Cortex of kidney (tissue), 1 donor: ENCODE data around the gene NMNAT2.

Source experiments
- DNase-seq: peaks from one replicate; lab custom pipeline; 2025; lab: John Stamatoyannopoulos, UW

Gene NMNAT2

DNA sequence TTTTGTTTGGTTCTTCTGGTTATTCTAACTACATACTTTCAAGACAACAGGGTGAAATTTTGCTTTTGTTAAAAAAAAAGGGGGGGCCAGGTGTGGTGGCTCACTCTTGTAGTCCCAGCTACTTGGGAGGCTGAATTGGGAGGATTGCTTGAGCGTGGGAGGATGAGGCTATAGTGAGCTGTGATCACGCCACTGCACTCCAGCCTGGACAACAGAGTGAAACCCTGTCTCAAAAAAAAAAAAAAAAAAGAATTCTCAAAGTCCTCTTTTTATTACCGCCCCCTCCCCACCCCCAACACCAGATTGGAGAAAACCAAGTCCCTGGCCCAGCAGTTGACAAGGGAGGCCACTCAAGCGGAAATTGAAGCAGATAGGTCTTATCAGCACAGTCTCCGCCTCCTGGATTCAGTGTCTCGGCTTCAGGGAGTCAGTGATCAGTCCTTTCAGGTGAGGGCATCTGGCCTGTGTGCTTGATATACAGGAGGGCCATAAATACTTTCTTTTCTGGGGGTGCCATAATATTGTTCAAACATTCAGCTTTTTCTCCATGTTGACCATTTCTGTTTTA lies 181.9 kb downstream of the NMNAT2 start:
- DNase-seq = no peak

DNA sequence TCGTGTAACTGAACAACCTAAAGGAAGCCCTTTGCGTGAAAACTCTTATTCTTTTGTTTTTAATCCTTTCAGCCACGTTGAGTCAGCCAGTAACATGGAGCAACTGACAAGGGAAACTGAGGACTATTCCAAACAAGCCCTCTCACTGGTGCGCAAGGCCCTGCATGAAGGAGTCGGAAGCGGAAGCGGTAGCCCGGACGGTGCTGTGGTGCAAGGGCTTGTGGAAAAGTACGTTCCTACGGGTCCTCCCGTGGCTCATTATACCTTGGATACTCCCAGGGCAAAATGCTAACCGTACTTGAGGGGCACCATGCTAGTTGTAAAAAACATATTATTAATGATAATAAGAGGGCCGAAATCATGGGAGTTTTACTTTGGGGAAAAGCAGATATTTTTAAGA lies 182.7 kb downstream of the NMNAT2 start:
- DNase-seq = no peak

DNA sequence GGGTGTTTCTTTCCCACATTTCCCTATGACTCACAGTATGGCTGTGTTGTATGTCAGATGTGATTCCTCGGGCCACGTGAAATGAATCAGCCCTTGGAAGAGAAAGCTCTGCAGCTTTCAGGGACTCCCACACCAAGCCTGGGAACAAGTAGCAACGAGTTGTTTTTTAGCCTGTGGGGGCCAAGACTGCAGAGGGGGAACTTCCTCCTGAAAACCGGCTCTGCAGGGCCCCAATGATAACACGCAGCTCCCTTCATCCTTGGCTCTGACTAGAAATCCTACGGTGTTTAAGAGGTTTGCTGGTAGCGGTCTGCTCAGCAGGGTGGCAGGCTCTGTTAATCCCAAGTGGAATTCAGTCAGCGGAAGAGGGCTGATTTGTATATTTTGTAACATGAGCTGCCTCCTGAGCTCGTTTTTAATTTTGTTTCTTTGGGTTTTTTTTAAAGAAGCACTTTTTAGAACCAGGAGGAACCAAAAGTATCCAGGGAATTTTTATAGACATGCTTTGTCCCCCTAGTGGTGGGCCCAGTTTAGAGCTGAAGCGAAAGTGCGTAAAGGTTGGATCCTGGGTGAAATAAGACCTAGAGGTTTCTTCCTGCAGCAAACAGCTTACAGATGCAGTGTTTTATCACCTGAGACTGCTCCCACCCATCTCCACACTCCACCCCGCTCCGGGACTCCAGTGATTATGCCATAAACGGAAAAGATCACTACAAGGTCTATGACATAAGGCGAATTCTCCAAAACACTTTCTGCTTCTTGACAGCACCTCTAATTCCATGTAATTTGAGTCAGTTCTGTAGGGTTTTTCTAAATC lies 183.3 kb downstream of the NMNAT2 start:
- DNase-seq = no peak

GRCh38 chr1:183233113-183233512 lies 185.1 kb downstream of the NMNAT2 start:
- DNase-seq = no peak

DNA sequence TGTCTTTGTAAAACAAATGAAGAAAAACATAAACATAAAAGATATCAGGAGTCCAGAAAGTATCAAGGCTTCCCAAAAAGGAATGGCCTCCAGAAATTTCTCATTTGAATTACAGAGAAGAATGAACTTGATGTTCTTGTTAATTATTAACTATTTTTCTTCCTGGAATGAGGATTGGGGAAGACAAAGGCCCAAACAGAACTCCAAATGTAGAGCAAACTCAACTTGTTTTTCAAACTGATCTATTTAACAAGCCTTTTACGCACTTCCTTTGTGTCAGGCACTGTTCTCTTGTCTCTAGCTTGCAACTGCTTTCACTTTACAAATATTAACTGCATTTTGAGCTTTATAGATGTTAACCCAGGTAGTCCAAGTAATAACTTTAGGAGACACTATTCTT lies 186.6 kb downstream of the NMNAT2 start:
- no peak for DNase-seq

DNA sequence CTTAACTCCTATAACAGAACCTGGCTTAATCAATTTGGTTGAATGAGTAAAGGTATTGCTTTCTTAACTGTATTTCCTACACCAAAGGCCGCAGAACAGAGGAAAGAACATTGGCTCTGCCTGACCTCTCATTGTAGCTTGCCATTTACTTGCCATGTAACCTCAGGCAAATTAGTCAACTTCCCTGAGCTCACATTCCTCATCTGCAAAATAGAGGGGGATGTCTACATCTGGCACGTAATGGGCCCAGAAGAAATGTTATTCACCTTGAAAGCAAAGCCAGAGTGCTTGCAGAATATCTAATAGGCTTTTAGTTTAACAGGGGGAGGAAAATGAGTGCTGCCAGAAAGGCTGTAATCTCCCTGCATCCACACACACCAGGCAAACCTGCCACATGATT lies 187.8 kb downstream of the NMNAT2 start:
- no peak for DNase-seq

GRCh38 chr1:183228347-183229220 lies 189.6 kb downstream of the NMNAT2 start:
- DNase-seq = no peak

- no peak for DNase-seq
These were observed 190.5 kb downstream of the NMNAT2 start for GRCh38 chr1:183227422-183228346.

GRCh38 chr1:183226963-183227362 lies 191.2 kb downstream of the NMNAT2 start:
- no peak for DNase-seq

GRCh38 chr1:183226361-183226760 lies 191.8 kb downstream of the NMNAT2 start:
- no peak for DNase-seq

DNA sequence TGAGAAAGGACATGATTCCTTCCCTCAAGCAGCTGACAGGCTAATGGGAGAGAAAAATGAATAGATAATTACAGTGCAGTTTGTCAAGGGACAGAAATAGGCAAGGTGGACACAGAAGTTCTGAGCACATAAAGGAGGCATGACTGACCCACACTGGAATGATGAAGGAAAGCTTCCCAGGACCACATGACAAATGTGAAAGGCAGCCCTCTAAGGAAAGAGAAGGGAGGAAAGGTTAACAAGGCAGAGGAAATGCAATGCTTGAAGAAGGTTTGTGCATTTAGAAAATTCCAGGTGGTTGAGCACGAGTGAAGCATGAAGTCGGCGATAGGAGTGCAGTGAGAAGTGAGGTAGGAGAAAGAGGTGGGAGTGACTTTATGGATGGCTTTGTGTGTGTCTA lies 194.7 kb downstream of the NMNAT2 start:
- DNase-seq = no peak

GRCh38 chr1:183222909-183223308 lies 195.3 kb downstream of the NMNAT2 start:
- DNase-seq = no peak

DNA sequence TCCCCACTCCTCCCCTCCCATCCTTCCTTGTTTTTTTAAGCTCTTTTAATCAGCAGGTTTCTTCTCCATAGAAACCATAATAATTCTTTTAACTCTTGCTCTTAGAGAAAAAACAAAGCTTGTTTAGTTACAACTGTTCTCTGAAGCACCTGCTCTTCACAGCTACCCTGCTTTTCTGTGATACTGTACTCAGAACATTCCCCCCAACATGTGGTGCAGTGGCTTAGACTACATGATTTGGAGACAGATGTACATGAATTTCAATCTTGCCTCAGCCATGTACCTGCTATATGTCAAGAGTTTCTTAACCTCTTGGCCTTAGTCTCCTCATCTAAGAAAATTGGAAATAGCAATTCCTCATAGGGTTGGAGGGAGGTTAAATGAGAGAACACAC lies 198.6 kb downstream of the NMNAT2 start:
- no peak for DNase-seq

- no peak for DNase-seq
These were observed 199.1 kb downstream of the NMNAT2 start for GRCh38 chr1:183218971-183219615.

GRCh38 chr1:183218027-183218618 lies 200.1 kb downstream of the NMNAT2 start:
- no peak for DNase-seq

- no peak for DNase-seq
These were observed 202.2 kb downstream of the NMNAT2 start for GRCh38 chr1:183215936-183216335.

- DNase-seq = no peak
These were observed 203.0 kb downstream of the NMNAT2 start for GRCh38 chr1:183215076-183215720.

DNA sequence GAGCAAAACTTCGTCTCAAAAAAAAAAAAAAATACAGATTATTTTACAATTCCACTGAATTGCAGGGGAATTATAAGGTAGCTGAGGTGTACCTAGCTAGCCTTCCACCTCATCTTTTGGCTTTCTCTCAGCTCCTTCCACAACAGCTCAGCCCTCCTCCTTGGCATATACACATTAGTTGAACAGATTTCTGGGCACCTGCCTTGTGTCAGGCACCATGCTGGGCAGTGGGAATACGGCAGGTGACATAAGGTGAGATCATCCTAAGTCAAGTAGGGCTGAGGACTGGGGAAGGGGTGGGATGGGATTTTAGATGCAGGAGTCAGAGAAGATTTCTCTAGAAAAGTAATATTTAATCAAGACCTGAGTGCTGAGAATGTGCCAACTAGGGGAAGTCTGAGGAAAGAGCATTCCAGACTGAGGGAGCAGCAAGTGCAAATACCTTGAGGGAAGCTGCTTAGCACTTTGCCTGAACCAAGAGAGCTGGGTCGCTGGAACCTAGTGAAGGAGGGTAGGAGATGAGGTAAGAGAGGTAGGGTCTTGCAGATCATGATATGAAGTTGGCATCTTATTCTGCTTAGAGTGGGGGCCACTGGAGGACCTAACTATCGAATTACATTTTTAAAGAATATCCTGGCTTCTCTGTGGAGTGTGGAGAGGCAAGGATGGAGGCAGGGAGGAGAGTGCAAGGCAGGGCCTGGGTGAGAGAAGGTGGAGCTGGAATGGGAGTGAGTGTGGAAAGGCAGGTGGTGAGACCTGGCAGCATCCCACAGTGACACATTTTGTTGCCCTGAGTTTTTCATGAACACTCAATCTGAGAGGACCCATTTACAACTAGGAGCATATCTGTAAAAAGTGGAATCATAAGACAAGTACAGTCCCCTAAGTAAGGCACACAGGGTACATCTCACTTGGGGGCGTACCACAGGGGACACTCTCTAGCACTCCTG lies 203.9 kb downstream of the NMNAT2 start:
- DNase-seq = no peak

GRCh38 chr1:183212870-183213269 lies 205.3 kb downstream of the NMNAT2 start:
- no peak for DNase-seq
